ENCODE results near the gene CADM3.
A peak's percentile ranks its signal among the peaks of the same experiment; 100 is the strongest.

Gene CADM3

DNA sequence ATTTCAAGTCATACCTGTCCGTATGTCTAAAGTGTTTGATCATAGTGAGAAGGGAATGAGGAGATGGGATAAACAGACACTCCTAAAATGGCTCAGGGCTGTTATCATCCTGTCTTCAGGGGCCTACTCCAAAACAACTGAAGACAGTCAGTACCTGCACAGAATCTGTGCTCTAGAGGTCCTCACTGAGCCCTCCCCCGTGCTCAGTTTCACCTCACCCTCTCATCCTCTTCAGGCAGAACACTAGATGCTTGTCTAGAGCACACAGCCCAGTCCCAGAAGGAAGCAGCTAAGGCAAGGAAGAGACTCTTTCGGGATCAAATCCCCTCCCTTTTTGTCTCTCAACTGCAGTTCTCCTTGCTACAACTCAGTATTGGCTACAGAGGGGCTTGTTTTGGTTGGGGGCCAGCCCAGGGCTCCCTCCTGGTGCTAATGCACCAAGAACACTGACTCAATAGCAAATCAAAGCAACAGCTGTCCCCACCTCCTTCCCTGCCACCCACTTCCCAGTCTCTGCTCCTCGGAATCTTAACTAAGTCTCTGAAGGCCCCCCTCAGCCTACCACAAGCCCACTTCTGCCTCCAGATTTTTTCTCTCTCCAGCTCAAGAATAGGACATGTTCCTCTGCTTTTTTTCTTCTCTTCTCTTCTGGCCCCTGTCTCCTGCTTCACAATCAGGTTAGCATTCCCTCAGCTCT lies 10.1 kb downstream of the CADM3 start:
- Histone ChIP-seq H3K4me2 (ENCODE audit: low read length) (no peak overlapping the region), H2BK5ac (ENCODE audit: low read depth, low read length, poor library complexity) (no peak overlapping the region), H3K4me1 (ENCODE audit: control insufficient read depth in 1 of 2, insufficient read depth in 2 of 2, low read length in 2 of 2) (no peaks in the 10 kb centered on the region), H3K9me3 (ENCODE audit: insufficient read depth, low read depth, low read length) (no peaks in the 10 kb centered on the region), H4K12ac (ENCODE audit: low read depth, low read length) (no peak overlapping the region), H3K36me3 (ENCODE audit: control insufficient read depth in 1 of 2, insufficient read depth in 2 of 2, low read length in 2 of 2) (no peaks in the 10 kb centered on the region), H3K4ac (ENCODE audit: low read depth, low read length) (no peak overlapping the region), H3K23ac (ENCODE audit: low read length) (no peak overlapping the region), H3K9ac (ENCODE audit: low read length) (no peak overlapping the region), H3K27ac (ENCODE audit: low read depth, low read length) (no peak overlapping the region), H2AFZ (ENCODE audit: insufficient read depth, low read length, poor library complexity) (no peak overlapping the region), H4K8ac (ENCODE audit: low read depth, low read length) (no peak overlapping the region), H3K27me3 (ENCODE audit: insufficient read depth, low read length) (no peaks in the 10 kb centered on the region), H4K91ac (ENCODE audit: low read depth, low read length) (no peak overlapping the region), H3K79me1 (ENCODE audit: low read length) (no peaks in the 10 kb centered on the region), H3K18ac (ENCODE audit: low read length) (no peak overlapping the region), H3K14ac (ENCODE audit: low read length) (no peak overlapping the region), H2BK120ac (ENCODE audit: insufficient read depth, low read length, poor library complexity) (no peak overlapping the region), H3K79me2 (ENCODE audit: control insufficient read depth, insufficient read depth, low read length, poor library complexity) (no peaks in the 10 kb centered on the region), H2AK5ac (ENCODE audit: low read length) (no peak overlapping the region), H3K4me3 (ENCODE audit: low read depth, low read length) (no peak overlapping the region), H2BK12ac (ENCODE audit: low read length) (no peak overlapping the region)
- DNase-seq, result no peak
- no CpG with 5 or more reads among the region's 4 CpGs for WGBS (ENCODE audit: extremely low coverage, insufficient coverage, insufficient read length)

DNA sequence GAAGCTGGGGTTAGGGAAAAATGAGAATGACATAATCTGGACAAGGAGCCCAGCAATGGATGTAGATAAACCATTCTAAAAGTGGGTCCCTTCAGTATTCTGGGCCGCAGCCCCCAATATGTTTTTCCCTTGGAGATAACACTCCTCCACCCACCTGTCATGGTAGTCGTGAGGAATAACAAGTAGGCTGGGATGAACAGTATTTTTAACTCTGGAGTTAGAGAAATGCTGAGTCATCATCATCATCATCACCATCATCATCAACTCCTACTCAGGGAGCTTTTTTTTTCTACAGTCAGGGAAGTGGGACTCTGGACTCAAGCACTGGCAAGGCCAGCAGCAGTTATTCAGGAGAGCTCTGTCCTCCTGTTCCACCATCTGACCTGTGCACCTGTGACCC lies 12.8 kb downstream of the CADM3 start:
- Histone ChIP-seq H3K4me1 (ENCODE audit: control insufficient read depth in 1 of 2, insufficient read depth in 2 of 2, low read length in 2 of 2) (peaks cover 3% of the 10 kb centered on the region in 2 experiments), H4K91ac (ENCODE audit: low read depth, low read length) (no peak overlapping the region), H3K27me3 (ENCODE audit: insufficient read depth, low read length) (no peaks in the 10 kb centered on the region), H3K4me2 (ENCODE audit: low read length) (no peak overlapping the region), H2BK5ac (ENCODE audit: low read depth, low read length, poor library complexity) (no peak overlapping the region), H2BK120ac (ENCODE audit: insufficient read depth, low read length, poor library complexity) (no peak overlapping the region), H3K27ac (ENCODE audit: low read depth, low read length) (no peak overlapping the region), H3K79me2 (ENCODE audit: control insufficient read depth, insufficient read depth, low read length, poor library complexity) (no peaks in the 10 kb centered on the region), H2BK12ac (ENCODE audit: low read length) (no peak overlapping the region), H3K9ac (ENCODE audit: low read length) (no peak overlapping the region), H4K8ac (ENCODE audit: low read depth, low read length) (no peak overlapping the region), H3K23ac (ENCODE audit: low read length) (no peak overlapping the region), H3K14ac (ENCODE audit: low read length) (no peak overlapping the region), H3K4me3 (ENCODE audit: low read depth, low read length) (no peak overlapping the region), H3K36me3 (ENCODE audit: control insufficient read depth in 1 of 2, insufficient read depth in 2 of 2, low read length in 2 of 2) (no peaks in the 10 kb centered on the region), H3K79me1 (ENCODE audit: low read length) (no peaks in the 10 kb centered on the region), H4K12ac (ENCODE audit: low read depth, low read length) (no peak overlapping the region), H3K4ac (ENCODE audit: low read depth, low read length) (no peak overlapping the region), H2AK5ac (ENCODE audit: low read length) (no peak overlapping the region), H3K9me3 (ENCODE audit: insufficient read depth, low read depth, low read length) (no peaks in the 10 kb centered on the region), H2AFZ (ENCODE audit: insufficient read depth, low read length, poor library complexity) (no peak overlapping the region), H3K18ac (ENCODE audit: low read length) (no peak overlapping the region)
- WGBS (ENCODE audit: extremely low coverage, insufficient coverage, insufficient read length), result no CpG with 5 or more reads among the region's 2 CpGs
- DNase-seq, result no peak

DNA sequence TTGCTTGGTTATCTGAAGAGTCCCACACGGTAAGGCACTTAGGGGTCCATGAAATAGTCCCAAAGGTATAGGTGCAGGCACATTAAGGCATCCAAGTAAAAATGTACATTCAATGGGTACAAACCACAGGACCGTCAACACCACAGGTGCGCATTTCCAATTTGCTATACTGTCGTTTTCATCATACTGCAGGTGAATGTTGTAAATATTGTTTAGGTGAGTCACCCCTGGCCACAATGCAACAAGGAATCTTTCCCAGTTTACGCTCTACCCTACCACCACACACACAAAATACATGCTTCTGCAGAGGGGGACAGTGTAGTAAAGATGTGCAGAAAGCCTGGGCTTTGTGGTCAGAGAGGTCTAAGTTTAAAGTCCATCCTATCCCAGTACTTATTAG lies 13.7 kb downstream of the CADM3 start:
- no peak overlapping the region for H2BK12ac ChIP-seq (ENCODE audit: low read length)
- peaks cover 3% of the 10 kb centered on the region in 2 experiments for H3K4me1 ChIP-seq (ENCODE audit: control insufficient read depth in 1 of 2, insufficient read depth in 2 of 2, low read length in 2 of 2)
- H3K27me3 ChIP-seq (ENCODE audit: insufficient read depth, low read length), result no peaks in the 10 kb centered on the region
- WGBS (ENCODE audit: extremely low coverage, insufficient coverage, insufficient read length), result no CpG with 5 or more reads among the region's 5 CpGs
- H3K4me3 ChIP-seq (ENCODE audit: low read depth, low read length), result no peak overlapping the region
- no peak overlapping the region for H3K9ac ChIP-seq (ENCODE audit: low read length)
- no peak overlapping the region for H3K27ac ChIP-seq (ENCODE audit: low read depth, low read length)
- H2AFZ ChIP-seq (ENCODE audit: insufficient read depth, low read length, poor library complexity), result no peak overlapping the region
- no peak overlapping the region for H2BK5ac ChIP-seq (ENCODE audit: low read depth, low read length, poor library complexity)
- no peak overlapping the region for H3K14ac ChIP-seq (ENCODE audit: low read length)
- no peaks in the 10 kb centered on the region for H3K9me3 ChIP-seq (ENCODE audit: insufficient read depth, low read depth, low read length)
- no peaks in the 10 kb centered on the region for H3K36me3 ChIP-seq (ENCODE audit: control insufficient read depth in 1 of 2, insufficient read depth in 2 of 2, low read length in 2 of 2)
- H2AK5ac ChIP-seq (ENCODE audit: low read length), result no peak overlapping the region
- peak; percentile 20 to 60 for DNase-seq
- H2BK120ac ChIP-seq (ENCODE audit: insufficient read depth, low read length, poor library complexity), result no peak overlapping the region
- no peak overlapping the region for H4K91ac ChIP-seq (ENCODE audit: low read depth, low read length)
- H3K79me2 ChIP-seq (ENCODE audit: control insufficient read depth, insufficient read depth, low read length, poor library complexity), result no peaks in the 10 kb centered on the region
- H3K18ac ChIP-seq (ENCODE audit: low read length), result no peak overlapping the region
- no peak overlapping the region for H3K4me2 ChIP-seq (ENCODE audit: low read length)
- H4K8ac ChIP-seq (ENCODE audit: low read depth, low read length), result no peak overlapping the region
- H3K79me1 ChIP-seq (ENCODE audit: low read length), result no peaks in the 10 kb centered on the region
- no peak overlapping the region for H3K4ac ChIP-seq (ENCODE audit: low read depth, low read length)
- no peak overlapping the region for H3K23ac ChIP-seq (ENCODE audit: low read length)
- no peak overlapping the region for H4K12ac ChIP-seq (ENCODE audit: low read depth, low read length)

DNA sequence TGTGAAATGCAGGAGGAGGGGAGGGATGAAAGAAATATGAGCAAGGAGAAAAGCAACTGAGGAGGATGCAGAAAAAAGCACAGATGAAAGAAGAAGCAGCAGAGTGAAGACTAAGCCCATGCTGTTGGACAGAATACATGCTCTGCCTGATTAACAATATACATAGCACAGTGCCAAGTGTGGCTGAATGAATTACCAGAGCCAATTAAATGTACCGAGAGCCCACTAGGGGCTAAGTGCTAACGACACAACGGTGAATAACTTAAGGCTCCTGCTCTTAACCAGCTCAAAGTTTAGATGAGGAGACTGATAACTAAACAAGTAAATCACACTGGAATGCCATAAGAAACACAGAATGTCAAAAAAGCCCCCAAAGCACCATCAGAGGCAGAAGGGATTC lies 15.6 kb downstream of the CADM3 start:
- H2BK5ac ChIP-seq (ENCODE audit: low read depth, low read length, poor library complexity), result no peak overlapping the region
- no peaks in the 10 kb centered on the region for H3K9me3 ChIP-seq (ENCODE audit: insufficient read depth, low read depth, low read length)
- no peaks in the 10 kb centered on the region for H3K79me1 ChIP-seq (ENCODE audit: low read length)
- peaks cover 3% of the 10 kb centered on the region in 2 experiments for H3K4me1 ChIP-seq (ENCODE audit: control insufficient read depth in 1 of 2, insufficient read depth in 2 of 2, low read length in 2 of 2)
- no CpG with 5 or more reads among the region's 3 CpGs for WGBS (ENCODE audit: extremely low coverage, insufficient coverage, insufficient read length)
- H3K4ac ChIP-seq (ENCODE audit: low read depth, low read length), result no peak overlapping the region
- H2BK12ac ChIP-seq (ENCODE audit: low read length), result no peak overlapping the region
- DNase-seq, result no peak
- H3K4me3 ChIP-seq (ENCODE audit: low read depth, low read length), result no peak overlapping the region
- H2AK5ac ChIP-seq (ENCODE audit: low read length), result no peak overlapping the region
- H3K27ac ChIP-seq (ENCODE audit: low read depth, low read length), result no peak overlapping the region
- no peak overlapping the region for H4K12ac ChIP-seq (ENCODE audit: low read depth, low read length)
- no peak overlapping the region for H4K8ac ChIP-seq (ENCODE audit: low read depth, low read length)
- H4K91ac ChIP-seq (ENCODE audit: low read depth, low read length), result no peak overlapping the region
- no peaks in the 10 kb centered on the region for H3K79me2 ChIP-seq (ENCODE audit: control insufficient read depth, insufficient read depth, low read length, poor library complexity)
- no peak overlapping the region for H3K4me2 ChIP-seq (ENCODE audit: low read length)
- no peak overlapping the region for H2BK120ac ChIP-seq (ENCODE audit: insufficient read depth, low read length, poor library complexity)
- H3K18ac ChIP-seq (ENCODE audit: low read length), result no peak overlapping the region
- no peak overlapping the region for H3K14ac ChIP-seq (ENCODE audit: low read length)
- H3K9ac ChIP-seq (ENCODE audit: low read length), result no peak overlapping the region
- H3K36me3 ChIP-seq (ENCODE audit: control insufficient read depth in 1 of 2, insufficient read depth in 2 of 2, low read length in 2 of 2), result no peaks in the 10 kb centered on the region
- no peak overlapping the region for H2AFZ ChIP-seq (ENCODE audit: insufficient read depth, low read length, poor library complexity)
- H3K27me3 ChIP-seq (ENCODE audit: insufficient read depth, low read length), result no peaks in the 10 kb centered on the region
- H3K23ac ChIP-seq (ENCODE audit: low read length), result no peak overlapping the region

Measured in trophoblast cell (in vitro differentiated cells and primary cell).